IPS-15b (cell line): ENCODE measurements around the gene DUSP28.
"Not testable (repeated sequence)": the region's sequence is repeated elsewhere in the genome, so short reads cannot be mapped to it uniquely, and the experiment has no call there.

ENCODE experiments used
- H3K27me3 ChIP-seq: one replicate; pipeline ENCODE4 v1.6.1; 2013; ENCODE audit warnings: low read length; ENCODE audit not compliant: control insufficient read depth, insufficient read depth
- H3K36me3 ChIP-seq: one replicate; pipeline ENCODE4 v1.6.1; 2013; ENCODE audit warnings: low read length; ENCODE audit not compliant: control insufficient read depth, insufficient read depth
- H3K4me1 ChIP-seq: one replicate; pipeline ENCODE4 v1.6.1; 2013; ENCODE audit warnings: mild to moderate bottlenecking, low read length; ENCODE audit not compliant: control insufficient read depth, insufficient read depth
- H3K4me3 ChIP-seq: one replicate; pipeline ENCODE4 v1.5.1; 2013; ENCODE audit warnings: low read depth, low read length
- H3K9ac ChIP-seq: one replicate; pipeline ENCODE4 v1.6.1; 2013; ENCODE audit warnings: low read depth, mild to moderate bottlenecking, low read length
- H3K9me3 ChIP-seq: one replicate; pipeline ENCODE4 v1.6.1; 2013; ENCODE audit warnings: mild to moderate bottlenecking, low read length; ENCODE audit not compliant: control insufficient read depth, insufficient read depth

Gene DUSP28

GRCh38 chr2:240529344-240529999 is 30.7 kb upstream of the DUSP28 start:
- no peaks in the 10 kb centered on the region for H3K27me3 ChIP-seq
- no peak overlapping the region for H3K9ac ChIP-seq
- no peaks in the 10 kb centered on the region for H3K36me3 ChIP-seq
- no peaks in the 10 kb centered on the region for H3K4me1 ChIP-seq
- peaks cover 11% of the 10 kb centered on the region for H3K9me3 ChIP-seq
- no peak overlapping the region for H3K4me3 ChIP-seq

GRCh38 chr2:240530181-240530580 is 30.0 kb upstream of the DUSP28 start:
- Histone ChIP-seq H3K9ac (no peak overlapping the region), H3K36me3 (no peaks in the 10 kb centered on the region), H3K27me3 (no peaks in the 10 kb centered on the region), H3K4me3 (no peak overlapping the region), H3K4me1 (no peaks in the 10 kb centered on the region), H3K9me3 (peaks cover 7% of the 10 kb centered on the region)

- Histone ChIP-seq H3K27me3 (no peaks in the 10 kb centered on the region), H3K4me1 (no peaks in the 10 kb centered on the region), H3K36me3 (no peaks in the 10 kb centered on the region), H3K9me3 (peaks cover 4% of the 10 kb centered on the region), H3K4me3 (no peak overlapping the region), H3K9ac (no peak overlapping the region)
These were observed 29.1 kb upstream of the DUSP28 start for GRCh38 chr2:240531038-240531437.

GRCh38 chr2:240532031-240532775 is 28.0 kb upstream of the DUSP28 start:
- Histone ChIP-seq H3K4me3 (no peak overlapping the region), H3K4me1 (no peaks in the 10 kb centered on the region), H3K9me3 (peaks cover 4% of the 10 kb centered on the region), H3K9ac (no peak overlapping the region), H3K36me3 (no peaks in the 10 kb centered on the region), H3K27me3 (no peaks in the 10 kb centered on the region)

- Histone ChIP-seq H3K4me1 (no peaks in the 10 kb centered on the region), H3K36me3 (no peaks in the 10 kb centered on the region), H3K9ac (no peak overlapping the region), H3K9me3 (no peaks in the 10 kb centered on the region), H3K4me3 (no peak overlapping the region), H3K27me3 (no peaks in the 10 kb centered on the region)
These were observed 22.0 kb upstream of the DUSP28 start for GRCh38 chr2:240538031-240538780.

- not testable (repeated sequence) for H3K4me1 ChIP-seq, H3K27me3 ChIP-seq, H3K36me3 ChIP-seq, H3K4me3 ChIP-seq, H3K9me3 ChIP-seq, H3K9ac ChIP-seq
These were observed 21.1 kb upstream of the DUSP28 start for GRCh38 chr2:240539101-240539500.

GRCh38 chr2:240539906-240540305 is 20.3 kb upstream of the DUSP28 start:
- Histone ChIP-seq H3K36me3 (no peaks in the 10 kb centered on the region), H3K9me3 (no peaks in the 10 kb centered on the region), H3K9ac (no peak overlapping the region)

GRCh38 chr2:240551288-240551687 is 8.9 kb upstream of the DUSP28 start:
- H3K4me3 ChIP-seq, result no peak overlapping the region
- H3K27me3 ChIP-seq, result peaks cover 2% of the 10 kb centered on the region
- peaks cover 4% of the 10 kb centered on the region for H3K9me3 ChIP-seq
- no peaks in the 10 kb centered on the region for H3K36me3 ChIP-seq
- H3K9ac ChIP-seq, result no peak overlapping the region
- H3K4me1 ChIP-seq, result no peaks in the 10 kb centered on the region

More at GRCh38 chr2:240539906-240540305, 20.3 kb upstream of the DUSP28 start:
- no peaks in the 10 kb centered on the region for H3K4me1 ChIP-seq
- no peaks in the 10 kb centered on the region for H3K27me3 ChIP-seq
- no peak overlapping the region for H3K4me3 ChIP-seq

- peaks cover 4% of the 10 kb centered on the region for H3K9me3 ChIP-seq
- peaks cover 5% of the 10 kb centered on the region for H3K27me3 ChIP-seq
- H3K4me3 ChIP-seq, result no peak overlapping the region
- H3K4me1 ChIP-seq, result no peaks in the 10 kb centered on the region
- no peaks in the 10 kb centered on the region for H3K36me3 ChIP-seq
- H3K9ac ChIP-seq, result no peak overlapping the region
These were observed 8.3 kb upstream of the DUSP28 start for GRCh38 chr2:240551811-240552210.

- Histone ChIP-seq H3K4me3 (no peak overlapping the region), H3K36me3 (no peaks in the 10 kb centered on the region), H3K9me3 (peaks cover 4% of the 10 kb centered on the region), H3K4me1 (no peaks in the 10 kb centered on the region), H3K9ac (no peak overlapping the region), H3K27me3 (peaks cover 16% of the 10 kb centered on the region)
These were observed 6.1 kb upstream of the DUSP28 start for GRCh38 chr2:240553956-240554480.

GRCh38 chr2:240554767-240555493 is 5.2 kb upstream of the DUSP28 start:
- no peak overlapping the region for H3K4me3 ChIP-seq
- no peaks in the 10 kb centered on the region for H3K4me1 ChIP-seq
- no peaks in the 10 kb centered on the region for H3K36me3 ChIP-seq
- H3K9ac ChIP-seq, result no peak overlapping the region
- H3K9me3 ChIP-seq, result peaks cover 4% of the 10 kb centered on the region
- peaks cover 25% of the 10 kb centered on the region for H3K27me3 ChIP-seq
